Melanocyte of skin (primary cell): ENCODE measurements around the gene RFTN1. TPM values are rescaled to one million over a fixed set of nuclear protein-coding genes. Genes with fewer than 3 reads are reported as not detected.

Experiments
- total RNA-seq, 2 donors: library from RNA; depleted of rRNA; stranded (reverse); fragments of >200 nt; gene quantifications; 2 replicates each; pipeline ENCODE4 v1.2.3, GENCODE V29; 2012

The RFTN1 gene
- total RNA-seq, result 10 to 100 TPM; 18.3 to 21.3 TPM

GRCh38 chr3:16513141-16514020 lies at the start of gene RFTN1:
Gene RFTN1 (minus strand): TSS chr3:16513699. CDS start chr3:16493869, 19,830 bp downstream.

Other genes with a start within 250 kb of the RFTN1 start
- 10 to 100 TPM; 21.7 to 23.3 TPM for gene DPH3, start 248.8 kb downstream of the RFTN1 start, total RNA-seq
- gene OXNAD1, start 248.5 kb downstream of the RFTN1 start, total RNA-seq, result 10 to 100 TPM; 22.7 to 29.6 TPM
- not detected for gene DAZL, start 91.7 kb upstream of the RFTN1 start, total RNA-seq